Activated CD4-positive, alpha-beta T cell treated with anti-CD3 and anti-CD28 coated beads, Interleukin-2, Interleukin-6, amounts not matched to agents 100 ng/mL and 50 ng/mL, durations not matched to agents 16 hours and 8 hours (primary cell): ENCODE results near the gene ELP6.
A peak's percentile ranks its signal among the peaks of the same experiment; 100 is the strongest.
"Not testable (repeated sequence)": the region's sequence is repeated elsewhere in the genome, so short reads cannot be mapped to it uniquely, and the experiment has no call there.

Experiments
- DNase-seq: peaks from one replicate; pipeline ENCODE4 v3.0.0-alpha.2; 2020

The ELP6 gene

DNA sequence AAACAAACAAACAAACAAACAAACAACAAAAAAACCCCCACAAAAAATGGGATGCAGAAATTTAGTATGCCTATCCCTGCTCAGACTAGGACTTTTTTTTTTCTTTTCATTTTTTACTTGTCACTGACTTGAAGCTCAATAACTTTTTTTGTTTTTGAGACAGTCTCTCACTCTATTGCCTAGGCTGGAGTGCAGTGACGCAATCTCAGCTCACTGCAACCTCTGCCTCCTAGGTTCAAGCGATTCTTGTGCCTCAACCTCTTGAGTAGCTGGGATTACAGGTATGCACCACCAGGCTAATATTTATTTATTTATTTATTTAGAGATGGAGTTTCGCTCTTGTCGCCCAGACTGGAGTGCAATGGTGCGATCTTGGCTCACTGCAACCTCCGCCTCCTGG, 8.2 kb downstream of the ELP6 start:
- DNase-seq: not testable (repeated sequence)

DNA sequence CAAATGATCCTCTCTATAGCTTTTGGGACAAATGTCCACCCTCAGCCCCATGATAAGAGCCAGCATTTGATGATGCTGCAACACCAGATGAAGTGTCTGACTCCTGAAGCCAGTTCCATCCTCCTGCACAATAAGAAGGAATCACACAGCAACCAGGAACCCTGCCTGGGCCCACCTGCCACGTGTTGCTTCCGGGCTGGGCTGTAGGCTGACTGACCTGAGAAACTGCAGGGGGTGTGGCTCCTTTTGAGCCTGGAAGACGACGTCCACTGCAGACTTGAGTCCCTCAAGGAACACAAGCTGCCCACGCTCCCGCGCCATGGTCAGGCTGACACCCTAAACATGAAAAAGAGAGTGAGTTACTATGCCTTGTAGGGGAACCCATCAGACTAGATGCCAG, 9.4 kb downstream of the ELP6 start:
- DNase-seq: no peak

DNA sequence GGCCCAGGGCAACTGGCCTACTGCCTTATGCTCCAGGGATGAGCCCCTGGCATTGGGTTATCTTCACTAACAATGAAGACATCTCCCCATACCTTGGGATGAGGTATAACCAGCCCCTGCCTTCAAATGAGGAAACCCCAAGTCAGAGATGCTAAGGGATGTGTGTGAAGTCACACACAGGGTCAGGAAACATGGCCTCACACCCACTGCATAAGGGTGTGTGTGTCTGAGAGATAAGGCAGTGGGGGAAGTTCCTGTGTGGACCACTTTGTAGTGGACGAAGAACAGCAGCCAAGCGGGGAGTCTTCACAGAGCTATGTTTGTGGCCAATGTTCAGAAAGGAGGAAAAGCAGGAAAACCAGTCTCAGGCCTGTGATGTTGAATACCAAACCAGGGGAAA, 10.5 kb downstream of the ELP6 start:
- DNase-seq: no peak

GRCh38 chr3:47496892-47497291, 16.6 kb downstream of the ELP6 start:
- no peak for DNase-seq

GRCh38 chr3:47495886-47496285, 17.6 kb downstream of the ELP6 start:
- DNase-seq: no peak

DNA sequence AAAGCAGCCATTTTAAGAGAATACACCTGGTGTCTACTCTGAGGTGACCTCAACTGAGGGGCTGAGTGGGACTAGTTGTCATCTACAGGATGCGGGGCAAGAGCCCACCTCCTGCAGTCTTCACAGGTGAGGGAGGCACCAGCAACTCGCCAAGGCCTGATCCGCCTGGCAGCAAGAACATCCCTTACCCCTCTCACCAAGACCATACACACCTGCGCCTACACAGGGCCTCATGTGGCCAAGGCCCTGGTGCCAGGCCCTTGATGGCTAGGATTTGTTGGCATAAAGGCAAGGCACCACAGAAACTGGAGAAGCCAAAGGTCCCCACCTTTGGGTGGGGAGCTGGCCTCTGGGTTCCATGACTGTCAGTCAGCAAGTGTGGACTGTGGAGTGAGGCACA, 18.4 kb downstream of the ELP6 start:
- no peak for DNase-seq

DNA sequence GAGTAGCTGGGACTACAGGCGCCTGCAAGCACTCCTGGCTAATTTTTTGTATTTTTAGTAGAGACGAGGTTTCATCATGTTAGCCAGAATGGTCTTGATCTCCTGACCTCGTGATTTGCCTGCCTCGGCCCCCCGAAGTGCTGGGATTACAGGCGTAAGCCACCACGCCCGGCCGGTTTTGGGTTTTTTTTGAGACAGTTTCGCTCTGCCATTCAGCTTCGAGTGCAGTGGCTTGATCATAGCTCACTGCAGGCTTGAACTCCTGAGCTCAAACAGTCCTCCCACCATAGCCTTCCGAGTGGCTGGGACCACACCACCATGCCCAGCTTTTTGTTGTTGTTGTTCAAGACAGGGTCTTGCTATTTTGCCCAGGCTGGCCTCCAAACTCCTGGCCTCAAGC, 21.7 kb downstream of the ELP6 start:
- no peak for DNase-seq

DNA sequence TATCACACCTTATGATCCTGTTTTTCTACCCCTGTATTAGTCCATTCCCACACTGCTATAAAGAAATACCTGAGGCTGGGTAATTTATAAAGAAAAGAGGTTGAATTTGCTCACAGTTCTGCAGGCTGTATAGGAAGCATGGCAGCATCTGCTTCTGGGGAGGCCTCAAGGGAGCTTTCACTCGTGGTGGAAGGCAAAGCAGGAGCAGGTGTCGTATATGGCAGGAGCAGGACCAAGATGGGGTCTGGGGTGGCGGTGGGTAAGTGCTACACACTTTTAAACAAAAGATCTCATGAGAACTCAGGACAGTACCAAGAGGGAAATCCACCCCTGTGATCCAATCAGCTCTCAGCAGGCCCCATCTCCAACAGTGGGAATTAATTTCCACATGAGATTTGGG, 22.3 kb downstream of the ELP6 start:
- no peak for DNase-seq

- no peak for DNase-seq
Measured at GRCh38 chr3:47487265-47487664, 26.2 kb downstream of the ELP6 start.

DNA sequence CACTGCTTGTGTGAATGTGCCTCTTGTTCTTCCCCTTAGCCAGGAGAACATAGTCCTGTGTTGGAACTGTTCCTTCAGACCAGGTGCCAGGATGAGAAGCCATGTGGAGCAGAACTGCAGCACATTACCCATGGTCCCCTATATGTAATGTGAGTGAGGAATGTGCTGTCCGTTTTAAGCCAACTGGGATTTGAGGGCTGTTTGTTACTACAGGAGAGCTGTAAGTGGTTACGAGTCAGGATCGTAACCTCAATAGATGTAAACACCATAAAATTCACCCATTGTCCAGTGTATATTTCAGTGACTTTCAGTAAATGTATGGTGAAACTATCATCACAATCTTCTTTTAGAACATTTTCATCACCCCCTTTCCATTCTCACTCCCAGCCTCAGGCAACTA, 27.7 kb downstream of the ELP6 start:
- DNase-seq: no peak

- no peak for DNase-seq
Measured at GRCh38 chr3:47482366-47482765, 31.1 kb downstream of the ELP6 start.

GRCh38 chr3:47481763-47482162, 31.7 kb downstream of the ELP6 start:
- not testable (repeated sequence) for DNase-seq

- DNase-seq: not testable (repeated sequence)
Measured at GRCh38 chr3:47480267-47480666, 33.2 kb downstream of the ELP6 start.

DNA sequence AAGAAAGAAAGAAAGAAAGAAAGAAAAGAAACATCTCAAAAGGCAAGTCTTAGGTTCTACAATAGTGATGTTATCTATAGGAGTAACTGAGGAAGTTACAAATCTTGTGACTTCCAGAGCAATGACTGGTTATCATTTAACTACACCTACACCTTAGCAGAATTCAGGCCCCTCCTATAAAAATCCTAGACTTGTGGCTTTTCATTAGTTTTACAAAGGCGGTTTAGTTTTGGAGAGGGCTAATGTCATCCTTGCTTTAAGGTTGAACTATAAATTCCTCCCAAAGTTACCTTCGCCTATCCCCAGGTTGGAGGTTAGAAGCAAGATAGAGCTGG, 33.7 kb downstream of the ELP6 start:
- no peak for DNase-seq

DNA sequence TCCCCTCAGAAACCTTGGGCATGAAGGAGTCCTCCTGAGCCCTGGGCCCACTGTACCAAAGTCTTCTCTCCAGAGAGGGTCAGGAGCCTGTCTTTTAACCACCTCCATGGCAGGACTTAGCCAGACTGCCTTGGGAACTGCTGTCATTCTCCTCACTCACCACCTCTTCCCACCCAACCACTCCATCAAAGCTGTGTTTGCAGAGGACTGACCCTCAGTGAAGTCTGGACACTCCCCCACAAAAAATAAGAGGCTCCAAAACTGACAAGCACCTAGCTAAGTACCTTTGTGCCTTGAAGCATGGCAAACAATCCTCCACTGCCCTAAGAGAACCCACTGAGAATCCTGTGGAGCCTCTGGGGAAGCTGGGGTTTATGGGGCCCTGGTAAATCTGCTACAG, 35.5 kb downstream of the ELP6 start:
- DNase-seq: no peak

GRCh38 chr3:47476644-47477199, 36.8 kb downstream of the ELP6 start:
- DNase-seq: no peak

- DNase-seq: no peak
Measured at GRCh38 chr3:47476330-47476626, 37.2 kb downstream of the ELP6 start.

DNA sequence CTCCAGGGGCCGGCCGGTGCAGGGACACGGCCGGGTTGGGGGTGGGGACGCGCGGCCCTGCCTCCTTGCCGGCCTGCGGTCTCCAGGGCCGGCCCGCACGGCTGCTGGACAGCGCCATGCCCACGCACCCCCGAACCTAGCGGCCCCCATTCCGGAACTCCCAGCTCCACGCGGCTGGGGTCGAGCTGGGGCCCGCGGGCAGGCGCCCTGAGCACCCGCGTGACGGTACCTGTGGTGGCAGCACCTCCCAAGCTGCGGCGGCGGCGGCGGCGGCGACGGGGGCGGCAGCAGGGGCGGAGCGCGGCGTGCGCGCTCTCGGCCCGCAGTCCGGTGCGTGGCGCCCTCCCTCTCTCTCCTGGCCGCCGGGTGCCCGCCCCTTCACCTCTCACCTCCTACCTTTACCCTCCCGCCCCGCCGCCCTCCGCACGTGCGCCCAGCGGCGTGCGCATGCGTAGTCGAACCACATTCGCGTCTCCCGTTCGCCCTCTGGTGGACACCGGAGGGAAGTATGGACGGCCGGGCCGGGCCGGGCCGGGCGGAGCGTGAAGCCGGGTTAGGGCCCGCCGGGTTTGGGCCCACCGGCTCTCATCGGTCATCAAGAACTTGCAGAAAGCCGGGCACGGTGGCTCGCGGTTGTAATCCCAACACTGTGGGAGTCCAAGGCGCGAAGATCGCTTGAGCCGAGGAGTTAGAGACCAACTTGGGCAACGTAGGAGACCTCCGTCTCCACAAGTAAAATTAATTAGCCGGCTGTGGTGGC, 37.8 kb downstream of the ELP6 start, which contains the start of gene SCAP:
TSS of gene SCAP (minus strand) at position 372 of the 760 bp plus-strand sequence. CDS start 32,948 bp downstream, outside the sequence.
- DNase-seq: peak; percentile 97

DNA sequence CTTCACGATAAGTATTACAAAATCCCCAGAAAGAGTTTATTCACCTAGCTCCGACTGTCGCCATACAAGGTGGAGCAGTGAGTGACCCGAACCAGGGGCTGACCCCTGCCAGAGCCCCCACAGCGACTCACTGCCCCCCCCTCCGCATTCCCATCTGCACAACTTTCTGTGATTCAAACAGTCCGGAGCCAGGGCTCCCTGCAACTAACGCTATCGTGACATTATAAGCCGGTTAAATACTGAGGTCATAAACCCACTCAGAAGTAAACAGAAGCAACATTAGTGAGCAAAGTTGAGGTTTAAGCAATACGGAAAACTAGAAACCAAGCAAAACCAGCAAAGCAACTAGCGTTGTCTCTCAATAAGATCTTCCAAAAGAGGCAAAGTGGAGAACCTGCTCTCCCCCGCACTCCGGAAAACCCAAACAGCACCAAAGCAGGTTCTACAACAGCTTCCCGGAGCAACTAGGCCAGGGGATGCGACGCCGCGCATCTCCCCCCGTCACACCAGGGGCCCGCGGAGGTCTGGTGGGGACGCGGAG, 38.4 kb downstream of the ELP6 start:
- DNase-seq: peak; percentile 26

DNA sequence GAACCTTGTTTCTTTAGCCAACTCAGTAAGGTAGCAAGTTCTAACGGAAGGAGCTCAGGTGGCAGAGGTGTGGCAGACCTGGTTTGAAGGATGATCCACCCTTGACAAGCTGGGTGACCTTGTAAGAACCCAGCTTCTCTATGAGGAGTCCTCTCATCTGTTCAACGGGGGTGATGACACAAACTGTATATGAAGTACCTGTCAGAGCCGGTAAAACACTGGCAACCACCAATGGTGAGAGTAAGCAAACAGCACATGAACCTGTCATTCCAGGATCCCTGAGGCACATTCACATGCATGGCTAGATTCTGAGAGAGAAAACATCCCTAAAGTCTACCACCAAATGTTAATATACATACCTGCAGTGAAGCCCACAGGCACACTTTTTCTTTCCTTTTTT, 40.1 kb downstream of the ELP6 start:
- DNase-seq: no peak

- DNase-seq: no peak
Measured at GRCh38 chr3:47469616-47470015, 43.9 kb downstream of the ELP6 start.

DNA sequence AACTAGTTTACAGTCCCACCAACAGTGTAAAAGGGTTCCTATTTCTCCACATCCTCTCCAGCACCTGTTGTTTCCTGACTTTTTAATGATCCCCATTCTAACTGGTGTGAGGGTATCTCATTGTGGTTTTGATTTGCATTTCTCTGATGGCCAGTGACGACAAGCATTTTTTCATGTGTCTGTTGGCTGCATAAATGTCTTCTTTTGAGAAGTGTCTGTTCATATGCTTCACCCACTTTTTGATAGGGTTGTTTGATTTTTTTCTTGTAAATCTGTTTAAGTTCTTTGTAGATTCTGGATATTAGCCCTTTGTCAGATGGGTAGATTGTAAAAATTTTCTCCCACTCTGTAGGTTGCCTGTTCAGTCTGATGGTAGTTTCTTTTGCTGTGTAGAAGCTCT, 45.2 kb downstream of the ELP6 start:
- DNase-seq: not testable (repeated sequence)

GRCh38 chr3:47464588-47464987, 48.9 kb downstream of the ELP6 start:
- DNase-seq: no peak

GRCh38 chr3:47459534-47460085, 53.9 kb downstream of the ELP6 start:
- DNase-seq: not testable (repeated sequence)

DNA sequence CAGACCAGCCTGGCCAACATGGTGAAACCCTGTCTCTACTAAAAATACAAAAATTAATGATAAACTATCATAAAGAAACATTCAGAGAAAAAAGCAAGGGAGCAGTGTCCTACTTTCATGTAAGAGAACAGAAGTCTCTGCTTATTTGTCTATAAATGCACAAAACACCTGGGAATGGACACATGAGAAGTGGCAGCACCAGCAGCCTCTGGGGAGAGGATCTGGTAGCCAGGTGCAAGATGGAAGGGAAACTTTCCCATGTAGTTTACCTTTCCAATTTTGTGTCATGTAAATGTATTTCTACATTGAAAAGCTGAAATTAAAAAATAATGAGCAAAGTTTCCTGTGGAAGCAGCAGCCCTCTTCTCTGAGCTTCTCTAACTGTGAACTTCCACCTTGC, 56.5 kb downstream of the ELP6 start:
- no peak for DNase-seq
